ENCODE results near the gene RASGRF1.

- TF ChIP-seq EP300 (IDR thresholded peaks at IDR 0.05) = no peak
- TF ChIP-seq CTCF (IDR thresholded peaks at IDR 0.05) = peak in 1 of 2 donors; percentile 50
- TF ChIP-seq POLR2A (IDR thresholded peaks at IDR 0.05) = no peak
Measured at GRCh38 chr15:79007066-79007465, 83.5 kb downstream of the RASGRF1 start.
